Ishikawa (cell line): ENCODE results near the gene CTAG2.

Experiments used
- CEBPB ChIP-seq: IDR thresholded peaks from 2 replicates; pipeline ENCODE4 v1.6.1; 2012
- EGR1 ChIP-seq: IDR thresholded peaks from 2 replicates; pipeline ENCODE4 v1.6.1; 2012
- EP300 ChIP-seq: IDR thresholded peaks from 2 replicates; pipeline ENCODE4 v1.6.1; 2012; ENCODE audit warnings: borderline replicate concordance
- FOXM1 ChIP-seq: IDR thresholded peaks from 2 replicates; pipeline ENCODE4 v1.6.1; 2012; ENCODE audit warnings: low read depth, borderline replicate concordance
- NFIC ChIP-seq: IDR thresholded peaks from 2 replicates; pipeline ENCODE4 v1.6.1; 2012
- RAD21 ChIP-seq: IDR thresholded peaks from 2 replicates; pipeline ENCODE4 v1.6.1; 2012; ENCODE audit warnings: low read depth
- TAF1 ChIP-seq: IDR thresholded peaks from 2 replicates; pipeline ENCODE4 v1.6.1; 2012; ENCODE audit warnings: low read depth, mild to moderate bottlenecking
- TCF12 ChIP-seq: IDR thresholded peaks from 2 replicates; pipeline ENCODE4 v1.6.1; 2012; ENCODE audit warnings: low read depth
- TEAD4 ChIP-seq: IDR thresholded peaks from 2 replicates; pipeline ENCODE4 v1.6.1; 2012
- YY1 ChIP-seq: IDR thresholded peaks from 2 replicates; pipeline ENCODE4 v1.6.1; 2012; ENCODE audit warnings: low read depth
- ZBTB7A ChIP-seq: IDR thresholded peaks from 2 replicates; pipeline ENCODE4 v1.6.1; 2012; ENCODE audit warnings: low read depth
- TF ChIP-seq, protein P1 (sequence below): IDR thresholded peaks from 2 replicates; pipeline ENCODE4 v1.6.1; 2012; ENCODE audit warnings: low read depth, mild to moderate bottlenecking
- TF ChIP-seq, protein P2 (sequence below): IDR thresholded peaks from 2 replicates; pipeline ENCODE4 v1.6.1; 2012

DNA sequence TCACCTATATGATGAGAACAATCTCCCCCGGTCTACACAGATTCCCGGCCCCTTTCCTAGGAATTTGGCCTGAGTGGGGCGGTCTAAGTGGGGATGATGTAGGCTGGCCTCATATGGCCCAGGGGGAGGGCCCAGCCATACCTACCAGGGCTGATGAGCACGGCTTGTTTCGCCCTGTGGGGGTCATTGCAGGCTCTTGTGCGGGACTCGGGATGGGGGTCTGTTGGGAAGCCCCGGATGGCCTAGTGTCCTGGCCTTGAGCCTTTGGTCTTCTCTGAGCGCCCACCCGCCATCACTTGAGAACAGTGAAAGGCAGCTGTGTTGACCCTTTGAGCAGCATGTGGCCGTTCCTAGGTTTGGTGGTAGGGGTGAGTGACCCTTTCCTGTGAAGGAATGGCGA is 4.8 kb upstream of the CTAG2 start:
- TF ChIP-seq FOXM1 (no peak), RAD21 (no peak), CEBPB (no peak), TAF1 (no peak), TEAD4 (no peak), EP300 (no peak), YY1 (no peak), TCF12 (no peak), EGR1 (no peak), ZBTB7A (no peak), NFIC (no peak)
- TF ChIP-seq, protein P1, sequence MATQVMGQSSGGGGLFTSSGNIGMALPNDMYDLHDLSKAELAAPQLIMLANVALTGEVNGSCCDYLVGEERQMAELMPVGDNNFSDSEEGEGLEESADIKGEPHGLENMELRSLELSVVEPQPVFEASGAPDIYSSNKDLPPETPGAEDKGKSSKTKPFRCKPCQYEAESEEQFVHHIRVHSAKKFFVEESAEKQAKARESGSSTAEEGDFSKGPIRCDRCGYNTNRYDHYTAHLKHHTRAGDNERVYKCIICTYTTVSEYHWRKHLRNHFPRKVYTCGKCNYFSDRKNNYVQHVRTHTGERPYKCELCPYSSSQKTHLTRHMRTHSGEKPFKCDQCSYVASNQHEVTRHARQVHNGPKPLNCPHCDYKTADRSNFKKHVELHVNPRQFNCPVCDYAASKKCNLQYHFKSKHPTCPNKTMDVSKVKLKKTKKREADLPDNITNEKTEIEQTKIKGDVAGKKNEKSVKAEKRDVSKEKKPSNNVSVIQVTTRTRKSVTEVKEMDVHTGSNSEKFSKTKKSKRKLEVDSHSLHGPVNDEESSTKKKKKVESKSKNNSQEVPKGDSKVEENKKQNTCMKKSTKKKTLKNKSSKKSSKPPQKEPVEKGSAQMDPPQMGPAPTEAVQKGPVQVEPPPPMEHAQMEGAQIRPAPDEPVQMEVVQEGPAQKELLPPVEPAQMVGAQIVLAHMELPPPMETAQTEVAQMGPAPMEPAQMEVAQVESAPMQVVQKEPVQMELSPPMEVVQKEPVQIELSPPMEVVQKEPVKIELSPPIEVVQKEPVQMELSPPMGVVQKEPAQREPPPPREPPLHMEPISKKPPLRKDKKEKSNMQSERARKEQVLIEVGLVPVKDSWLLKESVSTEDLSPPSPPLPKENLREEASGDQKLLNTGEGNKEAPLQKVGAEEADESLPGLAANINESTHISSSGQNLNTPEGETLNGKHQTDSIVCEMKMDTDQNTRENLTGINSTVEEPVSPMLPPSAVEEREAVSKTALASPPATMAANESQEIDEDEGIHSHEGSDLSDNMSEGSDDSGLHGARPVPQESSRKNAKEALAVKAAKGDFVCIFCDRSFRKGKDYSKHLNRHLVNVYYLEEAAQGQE = no peak
- TF ChIP-seq, protein P2, sequence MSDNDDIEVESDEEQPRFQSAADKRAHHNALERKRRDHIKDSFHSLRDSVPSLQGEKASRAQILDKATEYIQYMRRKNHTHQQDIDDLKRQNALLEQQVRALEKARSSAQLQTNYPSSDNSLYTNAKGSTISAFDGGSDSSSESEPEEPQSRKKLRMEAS = no peak
